ENCODE measurements around the gene TUBA4A.

TUBA4A gene

DNA sequence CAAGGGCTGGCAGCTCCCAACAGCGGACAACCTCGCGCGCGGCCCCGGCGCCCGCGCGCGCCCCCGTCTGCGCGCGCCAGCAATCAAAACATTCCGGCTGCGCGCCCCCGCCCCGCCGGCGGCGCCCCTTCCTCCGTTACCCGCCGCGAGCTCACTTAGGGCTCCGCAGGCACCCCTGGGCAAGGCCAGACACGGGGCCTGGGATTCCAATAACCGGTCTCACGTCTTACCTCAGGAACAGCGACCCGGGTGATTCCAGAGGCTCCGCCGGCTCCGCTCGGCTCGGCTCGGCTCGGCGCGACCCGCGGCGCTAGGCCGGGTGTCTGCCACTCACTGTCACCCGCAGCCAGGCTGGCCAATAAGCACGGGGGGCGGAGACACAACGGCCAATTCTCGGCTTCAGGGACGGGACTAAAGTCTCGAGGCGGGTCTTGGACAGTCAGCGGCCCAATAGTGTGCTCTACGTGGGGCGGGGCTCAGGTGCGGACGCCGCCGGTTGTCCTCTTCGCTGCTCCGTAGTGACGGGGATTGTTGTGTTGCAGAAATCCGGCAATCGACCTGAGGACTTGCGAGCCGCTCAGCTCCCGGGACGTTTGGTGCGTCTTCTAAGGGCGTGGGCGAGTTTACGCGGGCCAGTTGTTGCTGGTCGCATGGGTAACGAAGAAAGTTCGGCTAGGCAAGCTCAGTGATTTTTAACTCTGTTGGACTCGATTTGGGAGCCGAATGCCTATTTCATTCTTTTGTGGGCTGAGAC, 24.2 kb downstream of the TUBA4A start, which contains the start of the genes ANKZF1 and ATG9A:
Gene ANKZF1, plus strand, starts transcription at position 502 of the 754 bp plus-strand sequence. CDS start 452 bp downstream, outside the sequence.
Gene ATG9A, minus strand, starts transcription at position 332 of the 754 bp plus-strand sequence. CDS start 1,612 bp downstream, outside the sequence.
- DNase-seq = peak; percentile 98

DNA sequence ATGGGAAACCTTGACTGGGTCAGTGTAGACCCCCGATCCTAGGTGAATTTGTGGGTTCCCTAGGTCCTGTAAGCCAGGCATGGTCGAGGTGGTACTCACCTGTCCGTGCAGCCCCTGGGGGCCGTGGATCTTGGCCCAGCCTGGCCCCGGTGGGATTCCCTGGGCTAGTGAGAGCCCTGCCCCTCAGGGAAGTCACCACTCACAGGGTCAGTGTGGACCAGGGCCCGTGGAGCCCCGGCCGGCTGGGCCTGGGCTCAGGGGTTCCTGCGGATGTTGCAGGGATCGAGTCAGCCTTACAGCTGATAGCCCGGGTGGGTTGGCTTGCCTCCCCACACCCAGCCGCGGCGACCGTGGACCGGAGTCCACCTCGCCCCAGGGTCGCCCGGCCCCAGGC, 24.8 kb downstream of the TUBA4A start:
- no peak for DNase-seq

DNA sequence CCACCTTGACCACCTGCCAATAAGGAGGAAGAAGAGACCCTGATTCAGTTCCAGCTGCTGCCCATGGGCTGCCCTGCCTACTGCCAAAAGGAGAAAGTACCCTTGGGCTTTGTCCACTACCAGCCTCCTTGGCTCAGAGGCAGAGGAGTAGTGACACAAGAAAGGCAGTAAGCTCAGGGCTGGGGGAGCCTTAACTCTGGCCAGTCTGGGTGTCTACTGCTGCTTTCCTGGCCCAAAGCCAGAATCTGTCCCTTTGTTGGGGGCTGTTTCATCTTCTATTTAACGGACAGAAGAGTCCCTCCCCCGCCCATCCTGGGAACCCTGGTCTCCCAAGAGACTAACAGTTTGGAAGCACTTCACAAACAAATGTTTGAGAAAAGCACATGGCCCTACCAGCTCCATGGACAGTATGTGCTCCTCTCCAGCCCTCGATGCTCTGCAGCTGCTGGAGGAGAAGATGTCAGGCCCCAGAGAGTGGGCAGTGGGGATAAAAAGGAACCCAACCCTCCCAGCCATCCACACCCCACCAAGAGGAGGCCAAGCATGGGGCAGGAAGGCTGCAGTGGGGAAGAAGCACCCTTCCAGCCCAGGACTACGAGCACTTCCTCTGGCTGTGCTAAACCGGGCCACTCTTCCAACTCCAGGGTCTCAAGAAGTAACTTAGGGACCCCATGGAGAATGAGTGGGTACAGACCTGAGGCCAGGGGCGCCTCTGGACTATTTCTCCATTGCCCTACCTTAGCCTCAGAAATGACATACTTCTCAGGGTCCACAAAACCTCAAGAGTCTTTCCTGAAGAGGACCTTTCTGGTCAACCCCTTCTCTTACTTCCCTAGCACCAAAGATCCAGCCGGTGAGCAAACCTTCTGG, 25.4 kb downstream of the TUBA4A start:
- no peak for DNase-seq

DNA sequence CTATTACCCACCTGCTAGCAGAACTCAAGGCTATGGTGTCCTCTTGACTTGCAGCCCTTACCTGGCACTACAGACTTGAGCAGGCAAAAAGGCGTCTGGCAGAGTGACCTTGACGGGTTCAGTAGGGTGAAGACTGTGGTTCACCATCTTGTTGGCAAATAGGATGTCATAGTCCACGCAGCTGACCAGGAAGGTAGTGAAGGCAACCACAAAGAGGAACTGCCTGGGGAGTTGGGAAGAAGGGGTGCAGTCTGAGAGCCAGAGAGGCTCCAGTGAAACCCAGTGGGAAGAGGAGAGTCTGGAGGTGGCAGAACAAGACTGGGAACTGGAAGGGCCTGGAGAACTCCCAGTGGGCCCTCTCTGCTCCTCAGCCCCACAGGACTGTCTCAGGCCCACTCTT, 28.4 kb downstream of the TUBA4A start:
- no peak for DNase-seq

DNA sequence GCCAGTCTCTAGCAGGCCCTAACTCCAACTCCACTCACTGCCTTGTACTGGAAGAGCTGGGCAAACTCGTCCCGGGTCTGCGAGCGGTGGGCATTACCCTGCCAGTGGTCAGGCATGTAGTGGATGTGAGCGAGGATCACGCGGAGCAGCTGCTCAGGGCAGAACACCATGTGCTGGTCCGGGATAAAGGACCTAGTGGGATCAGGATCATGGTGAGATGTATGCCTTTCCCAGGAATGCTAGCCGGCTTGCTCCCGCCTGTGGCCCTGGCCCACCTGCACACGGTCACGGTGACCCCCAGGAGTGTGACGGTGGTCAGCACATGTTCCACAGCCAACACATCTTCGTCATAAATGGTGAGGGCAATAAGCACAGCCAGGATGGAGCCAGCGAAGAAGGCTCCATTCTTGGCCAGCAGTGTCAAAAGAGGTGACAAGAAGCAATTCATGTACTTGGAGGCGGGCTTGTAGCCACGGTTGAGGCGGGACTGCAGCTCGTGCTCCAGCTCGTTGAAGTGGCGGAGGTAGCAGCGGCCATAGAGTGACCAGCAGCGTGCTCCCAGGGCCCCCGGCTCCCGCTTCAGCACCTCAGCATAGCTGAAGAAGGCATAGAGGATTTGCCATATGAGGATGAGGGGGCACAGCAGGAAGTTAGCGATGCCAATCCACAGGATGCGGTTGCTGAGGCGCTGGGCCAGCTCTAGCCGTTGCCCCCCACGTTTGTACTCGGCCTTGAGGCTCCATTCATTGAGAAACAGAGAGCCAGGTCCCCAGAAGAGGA, 29.7 kb downstream of the TUBA4A start:
- DNase-seq = no peak

DNA sequence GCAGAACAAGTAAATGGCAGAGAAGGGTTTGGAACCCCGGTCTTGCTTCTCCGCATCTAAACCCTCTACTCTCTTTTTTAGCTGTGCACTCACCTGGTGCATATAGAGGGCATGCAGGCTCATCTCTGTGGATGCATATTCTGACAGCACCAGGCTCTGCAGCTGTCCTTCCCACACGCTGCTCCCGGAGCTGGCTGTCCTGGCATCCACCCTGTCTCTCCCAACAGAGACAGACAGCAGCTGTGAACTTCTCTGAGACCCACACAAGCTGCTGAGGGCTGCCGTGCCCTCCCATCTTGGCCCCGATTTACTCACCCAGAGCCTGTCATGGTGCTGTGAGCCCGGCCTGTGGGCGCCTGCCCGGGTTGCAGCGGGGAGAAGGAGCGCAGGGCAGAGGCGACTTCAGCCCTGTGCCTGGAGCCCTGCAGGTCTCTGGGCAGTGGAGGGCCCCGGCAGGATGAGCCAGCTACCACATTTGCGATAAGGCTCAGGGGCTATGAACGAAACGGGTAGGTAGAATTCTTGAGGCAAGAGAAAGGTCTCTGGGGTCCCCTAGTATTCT, 31.7 kb downstream of the TUBA4A start:
- DNase-seq = no peak

DNA sequence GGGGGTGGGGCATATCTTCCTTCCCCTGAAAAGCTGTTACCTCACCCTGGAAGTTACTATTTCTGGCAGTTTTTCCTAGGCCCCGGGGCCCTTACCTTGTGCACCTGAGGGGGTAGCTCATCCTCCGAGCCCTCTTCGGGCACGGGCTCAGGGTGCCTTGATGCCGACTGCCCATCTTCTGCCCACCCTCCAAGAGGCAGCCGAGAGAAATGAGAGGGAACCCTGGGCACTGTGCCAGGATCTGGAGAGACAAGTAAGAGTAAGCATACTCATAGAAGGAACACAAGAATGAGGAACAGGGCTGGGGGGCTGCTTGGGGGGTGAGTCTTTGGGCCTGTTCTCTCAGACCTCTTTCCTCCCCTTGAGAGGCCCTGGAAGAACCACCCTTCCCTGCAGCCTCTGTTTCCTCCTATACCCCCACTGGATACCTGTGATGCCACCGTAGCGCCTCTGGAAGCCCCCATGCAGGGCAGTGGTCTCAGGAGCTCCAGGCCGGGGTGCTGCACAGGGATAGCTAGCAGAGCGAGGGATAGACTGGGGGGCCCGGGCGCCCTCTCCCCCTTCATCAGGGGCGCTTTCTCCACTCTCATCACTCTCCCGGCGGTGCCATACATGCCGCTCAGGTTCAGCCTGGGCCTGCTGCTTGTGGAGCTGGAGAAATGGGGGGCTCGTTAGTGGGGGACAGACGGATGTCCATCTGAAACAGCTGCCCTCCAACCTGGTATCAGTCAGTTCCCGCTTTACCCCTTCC, 32.9 kb downstream of the TUBA4A start:
- no peak for DNase-seq

DNA sequence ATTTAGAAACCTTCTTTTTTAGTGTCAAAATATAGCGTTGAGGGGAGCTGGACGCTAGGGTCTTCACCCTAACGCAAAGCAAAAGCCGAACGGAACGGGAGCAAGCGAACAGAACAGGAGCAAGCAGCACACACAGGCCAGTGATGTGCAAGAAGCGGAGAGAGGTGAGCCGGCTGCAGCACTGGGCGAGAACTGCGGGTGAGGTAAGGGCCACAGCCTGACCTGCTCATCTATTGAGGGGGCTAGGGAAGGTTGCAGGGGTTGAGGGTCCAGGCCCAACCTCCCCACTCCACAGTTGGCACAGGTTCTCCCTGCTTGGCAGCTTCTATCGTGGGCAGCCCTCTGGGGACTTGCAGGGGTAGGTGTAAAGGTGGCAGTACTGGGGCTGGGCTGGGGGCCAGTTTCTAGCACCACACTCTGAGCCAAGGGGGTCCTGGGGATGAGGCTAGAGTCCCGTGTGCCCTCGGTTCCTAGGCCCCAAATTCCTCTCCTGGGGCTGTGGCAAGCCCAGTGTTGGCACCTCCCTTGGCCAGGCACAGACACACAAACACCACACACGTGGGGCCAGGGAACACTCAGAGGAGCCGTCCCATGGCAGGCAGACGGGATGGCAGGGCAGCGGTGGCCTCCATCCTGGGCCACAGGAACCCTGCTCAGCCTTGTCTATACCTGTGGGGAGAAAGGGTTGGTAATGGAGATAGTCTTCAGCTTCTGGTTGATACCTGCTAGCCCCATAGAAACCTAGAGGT, 33.8 kb downstream of the TUBA4A start:
- no peak for DNase-seq

DNA sequence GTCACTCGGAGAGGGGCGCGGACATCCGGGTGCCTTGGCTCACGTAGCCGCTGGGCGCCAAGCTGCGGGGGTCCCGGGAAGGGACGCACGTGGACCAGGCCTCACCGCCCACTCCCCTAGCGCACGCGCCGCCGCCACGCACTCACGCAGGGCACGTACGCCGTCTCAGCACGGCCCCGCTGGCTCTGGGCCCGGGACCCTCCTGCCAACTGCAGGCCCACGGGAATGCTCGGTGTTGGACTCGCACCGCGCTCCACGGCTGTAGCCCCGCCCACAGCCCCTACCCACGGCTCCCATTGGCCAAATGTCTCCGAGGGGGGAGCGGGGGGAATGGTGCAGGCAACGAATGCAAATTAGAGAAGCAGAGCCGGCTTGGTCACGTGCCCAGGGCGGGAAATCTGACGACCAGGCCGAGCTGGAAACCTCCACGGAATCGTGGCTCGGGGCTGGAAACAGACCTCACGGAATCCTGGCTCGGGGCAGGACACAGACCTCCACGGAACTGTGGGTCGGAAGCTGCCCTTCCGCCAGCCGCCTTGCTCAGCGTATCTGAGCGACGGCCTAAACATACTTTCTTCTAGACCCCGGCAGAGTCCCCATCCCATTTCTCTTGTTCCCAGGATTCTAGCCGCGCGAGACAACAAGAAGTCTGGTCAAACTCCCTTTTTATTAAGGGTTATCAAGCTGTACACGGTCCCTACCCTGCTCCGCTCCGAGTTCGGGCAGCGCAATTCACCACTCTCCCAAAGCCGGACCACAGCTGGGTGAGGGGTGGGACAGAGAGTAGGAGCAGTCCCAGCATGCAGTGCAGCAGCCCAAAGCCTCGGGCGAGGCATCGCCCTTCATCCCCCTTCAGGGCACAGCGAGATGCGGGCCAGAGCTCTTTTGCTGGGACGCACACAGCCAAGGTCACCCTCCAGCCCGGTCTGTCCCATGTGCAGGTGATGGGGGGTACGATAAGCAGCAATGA, 34.7 kb downstream of the TUBA4A start, which contains the start of gene ABCB6:
Gene ABCB6, minus strand, starts transcription at position 227 of the 970 bp plus-strand sequence. CDS start 285 bp downstream, outside the sequence.
- DNase-seq = peak; percentile 88

DNA sequence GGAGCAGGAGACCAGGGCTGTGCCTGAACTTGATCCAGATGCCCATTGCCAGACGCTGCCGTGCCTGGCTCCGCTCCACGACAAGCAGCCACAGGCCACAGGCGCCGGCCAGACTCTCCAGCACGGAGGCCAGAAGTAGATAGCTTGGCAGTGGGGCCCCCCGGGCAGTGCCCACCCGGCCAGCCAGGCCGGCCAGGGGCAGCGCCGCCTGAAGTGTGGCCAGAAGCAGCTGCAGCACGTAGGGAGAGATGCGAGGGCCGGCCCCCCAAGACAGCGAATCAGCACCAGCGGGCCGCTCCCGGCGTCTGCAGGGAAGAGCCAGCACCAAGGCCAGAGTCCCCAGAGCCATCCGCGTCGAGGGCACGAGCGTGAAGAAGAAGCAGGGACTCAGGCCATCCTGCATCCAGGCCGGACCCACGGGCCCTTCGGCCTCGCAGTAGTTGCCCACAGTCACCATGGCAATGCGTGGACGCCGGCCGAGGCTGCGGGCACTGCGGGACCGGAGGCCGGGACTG, 35.4 kb downstream of the TUBA4A start:
- DNase-seq = peak; percentile 53

DNA sequence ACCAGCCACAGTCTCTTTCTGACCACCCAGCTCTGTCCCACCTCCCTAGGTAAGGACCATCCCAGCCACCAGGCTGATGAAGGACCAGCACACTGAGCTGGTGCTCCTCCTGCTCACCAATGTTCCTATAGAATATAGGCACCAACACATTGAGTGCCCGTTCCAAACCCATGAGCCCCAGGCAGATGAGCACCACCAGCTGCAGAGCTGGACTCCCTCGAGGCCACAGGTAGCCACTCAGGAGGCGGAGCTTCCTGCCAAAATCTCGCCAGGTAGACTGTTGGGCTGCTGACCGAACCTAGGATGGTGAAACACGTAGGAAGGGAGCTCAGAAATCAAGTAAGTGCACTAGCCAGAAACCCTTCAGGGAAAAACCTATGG, 37.2 kb downstream of the TUBA4A start:
- DNase-seq = no peak

DNA sequence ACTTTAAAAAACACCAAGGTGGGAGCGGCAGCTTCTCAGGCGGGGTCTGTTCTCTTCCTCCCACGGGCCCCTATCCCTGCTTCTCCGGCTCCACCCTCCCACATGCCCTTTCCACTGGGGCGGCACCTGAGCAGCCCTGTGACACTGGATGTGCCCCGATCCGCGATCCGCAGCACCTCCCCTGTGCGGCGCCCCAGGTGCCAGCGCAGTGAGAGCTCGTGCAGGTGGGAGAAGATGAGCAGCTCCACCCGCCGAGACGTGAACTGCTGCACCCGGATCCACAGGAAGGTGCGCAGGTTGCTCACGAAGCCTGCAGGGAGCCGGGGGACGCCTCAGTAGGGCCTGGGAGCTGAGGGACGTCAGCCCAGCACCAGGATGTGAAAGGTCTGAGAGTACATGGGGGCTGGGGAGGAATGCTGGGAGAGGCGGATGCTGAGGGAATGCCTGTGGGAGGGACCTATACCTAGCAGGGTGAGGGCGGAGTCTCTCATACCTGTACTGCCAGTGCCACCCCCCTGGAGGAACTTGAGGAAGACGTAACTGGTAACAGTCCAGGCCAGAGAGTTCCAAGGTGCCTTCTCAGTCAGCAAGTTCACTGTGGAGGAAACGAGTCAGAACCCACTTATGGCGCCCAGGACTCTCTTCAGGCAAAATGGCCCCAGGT, 37.7 kb downstream of the TUBA4A start:
- DNase-seq = no peak

DNA sequence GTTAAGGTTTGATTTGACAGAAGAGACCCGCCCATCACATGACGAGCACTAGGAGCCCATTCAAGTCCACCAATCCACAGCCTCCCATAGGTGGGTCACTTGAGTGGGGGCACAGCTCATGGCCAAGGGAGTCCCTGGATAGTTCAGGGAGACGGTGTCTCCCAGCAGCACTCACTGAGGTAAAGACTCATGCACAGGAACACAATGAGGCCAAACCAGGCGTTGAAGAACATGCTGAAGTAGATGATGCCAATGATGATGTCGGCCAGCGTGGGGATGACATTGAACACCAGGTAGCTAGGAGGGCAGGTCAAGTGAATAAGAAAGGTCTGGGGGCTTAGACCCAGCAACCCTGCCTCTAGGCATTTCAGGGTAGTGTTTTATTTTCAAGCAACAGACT, 38.9 kb downstream of the TUBA4A start:
- DNase-seq = no peak

DNA sequence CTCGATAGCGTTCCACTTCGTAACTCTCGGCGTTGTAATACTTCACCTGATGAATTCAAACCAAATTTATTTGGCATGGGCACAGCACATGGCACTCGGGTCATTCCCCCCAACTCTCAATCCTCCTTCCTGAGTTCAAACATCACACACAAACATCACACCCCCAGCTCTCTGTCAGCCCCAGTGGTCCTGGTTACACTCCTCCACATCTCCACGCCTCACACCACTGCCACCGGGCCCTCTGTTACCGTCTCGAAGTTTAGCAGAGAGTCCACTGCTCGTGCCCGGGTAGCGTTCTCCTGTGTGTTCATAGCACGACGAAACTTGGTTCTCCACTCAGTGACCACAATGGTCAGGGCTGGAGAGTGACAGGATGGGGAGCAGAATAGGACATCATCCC, 39.6 kb downstream of the TUBA4A start:
- no peak for DNase-seq

DNA sequence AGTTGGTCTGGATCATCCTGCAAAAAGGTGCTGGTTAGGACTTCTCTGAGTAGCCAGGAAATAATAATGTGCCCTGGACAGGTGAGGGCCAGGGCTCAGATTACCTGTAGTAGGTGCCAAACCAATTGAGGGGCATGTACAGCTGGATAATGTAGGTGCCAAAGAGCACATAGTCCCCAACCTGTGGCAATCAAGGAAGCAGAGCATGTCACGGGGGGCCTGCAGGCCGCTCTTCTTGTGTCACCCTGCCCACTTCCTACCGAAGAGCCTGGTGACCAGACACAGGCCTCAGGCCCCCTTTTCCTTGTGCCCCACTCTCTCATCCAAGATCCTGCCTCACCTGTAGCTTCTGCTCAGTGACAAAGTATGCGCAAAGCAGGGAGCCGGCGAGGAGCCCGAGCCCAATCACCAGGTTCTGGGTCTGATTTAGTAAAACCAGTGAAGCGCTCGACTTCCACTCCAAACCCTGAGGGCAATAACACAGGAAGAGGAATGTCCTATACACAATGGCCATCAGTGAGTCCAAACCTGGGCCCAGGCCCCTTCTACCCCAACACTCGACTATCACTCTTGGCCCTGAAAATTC, 40.1 kb downstream of the TUBA4A start:
- DNase-seq = no peak

DNA sequence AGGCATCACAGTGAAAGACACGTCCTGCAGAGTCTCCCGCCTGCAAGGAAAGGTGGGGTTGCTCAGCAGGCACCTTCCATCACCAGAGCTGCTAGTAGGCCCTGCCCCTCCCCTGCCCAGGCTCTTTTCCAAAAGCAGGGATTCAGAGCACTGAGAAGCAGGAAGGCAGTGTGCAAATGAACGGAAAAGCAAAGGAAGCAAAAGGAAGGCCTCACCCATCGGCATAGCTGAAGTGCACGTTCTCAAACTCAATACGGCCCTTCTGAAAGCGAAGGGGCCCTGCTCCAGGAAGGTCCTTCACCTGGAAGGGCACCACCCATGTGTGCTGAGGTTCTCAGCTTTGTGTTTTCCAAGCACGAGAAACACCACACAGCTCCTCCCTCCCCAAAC, 40.7 kb downstream of the TUBA4A start:
- DNase-seq = no peak

DNA sequence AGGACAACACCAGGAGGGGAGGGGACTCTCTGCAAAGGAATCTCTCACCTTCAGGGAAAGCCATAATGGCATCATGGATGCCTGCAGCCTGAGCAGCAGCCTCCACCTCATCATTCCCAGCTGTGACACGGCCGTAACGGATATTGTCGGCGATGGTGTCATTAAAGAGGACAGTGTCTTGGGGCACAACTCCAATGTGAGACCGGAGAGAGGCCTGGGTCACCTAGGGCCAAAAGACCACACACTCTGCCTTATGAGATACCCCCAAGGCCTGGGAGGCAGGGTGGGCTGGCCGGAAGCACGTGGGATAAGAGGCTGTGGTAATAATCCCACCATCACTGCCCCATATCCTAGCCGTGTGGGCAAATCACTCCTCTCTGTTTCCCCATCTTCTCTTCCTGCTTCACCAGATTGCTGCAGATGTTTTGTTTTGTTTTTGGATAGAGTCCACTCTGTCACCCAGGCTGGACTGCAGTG, 42.8 kb downstream of the TUBA4A start:
- DNase-seq = no peak

DNA sequence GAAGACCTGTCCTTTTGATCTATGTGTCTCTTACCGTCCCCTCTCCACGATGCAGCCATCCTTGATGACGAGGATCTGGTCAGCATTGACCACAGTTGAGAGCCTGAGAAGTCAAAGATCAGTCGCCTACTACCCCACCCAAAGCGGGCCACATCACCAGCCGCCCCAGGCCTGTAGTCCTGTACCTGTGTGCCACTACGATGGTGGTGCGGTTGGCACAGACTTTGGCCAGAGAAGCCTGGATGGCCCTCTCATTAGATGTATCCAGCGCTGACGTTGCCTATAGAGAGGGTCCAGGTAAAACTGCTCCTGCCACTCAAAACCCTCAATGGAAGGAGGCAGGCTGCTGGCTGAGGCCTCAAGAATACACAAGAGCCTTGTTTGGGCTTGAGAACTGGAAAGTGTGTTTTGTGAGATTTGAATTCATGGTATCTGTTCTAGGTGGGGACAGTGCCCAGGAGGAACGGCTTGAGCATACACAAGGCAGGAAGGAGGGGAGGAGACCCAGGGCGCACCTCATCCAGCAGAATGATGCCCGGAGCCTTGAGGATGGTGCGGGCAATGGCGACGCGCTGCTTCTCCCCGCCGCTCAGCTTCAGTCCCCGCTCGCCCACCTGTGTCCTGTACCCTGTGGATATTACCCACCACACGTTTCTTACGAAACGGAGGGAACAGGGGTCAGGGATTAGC, 43.4 kb downstream of the TUBA4A start:
- DNase-seq = no peak

Measured in DMS153 (cell line).